ENCODE measurements around the gene ARHGAP5. TPM values are rescaled to one million over a fixed set of nuclear protein-coding genes. Genes with fewer than 3 reads are reported as not detected.

The ARHGAP5 gene
- total and polyA plus RNA-seq, 2 donors (not counting 3 experiments of a cell fraction or from before 2014, with no cell fraction given), result 4.3 to 36.2 TPM

DNA sequence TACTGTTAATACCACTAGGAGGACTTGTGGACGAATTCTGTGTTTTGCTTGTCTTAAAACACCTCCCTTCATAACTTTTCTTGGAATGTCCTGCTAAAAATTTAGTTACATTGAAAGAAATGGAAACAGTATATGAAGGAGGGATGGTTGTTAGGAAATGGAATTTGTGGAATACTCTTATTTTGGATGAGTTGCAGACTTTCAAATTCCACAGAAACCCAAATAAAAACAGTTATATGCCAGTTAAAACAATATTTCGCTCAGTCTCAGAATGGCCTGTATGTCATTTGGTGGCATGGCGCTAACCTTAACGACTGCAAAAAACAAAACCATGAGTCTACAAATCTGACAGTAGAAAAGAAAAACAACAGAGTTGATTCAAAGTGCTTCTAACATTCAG lies 12.2 kb upstream of the ARHGAP5 start:
- dilution Hi-C loops (cut with MboI; ENCODE audit: extremely low pct_ligation_motif_present, low sequenced_read_pairs) (no loop called here), intact Hi-C loops (cut with micrococcal nuclease) (no loop called here)
- POLR2A ChIA-PET, result no interaction called here
- BruUV-seq (replicated peaks), result no TSS peak
- Histone ChIP-seq H3K36me3 (ENCODE audit: control insufficient read depth in 2 of 2, extremely low read depth in 1 of 2, insufficient read depth in 2 of 2, low read length in 2 of 2) (no peaks in the 10 kb centered on the region), H3K79me2 (ENCODE audit: control insufficient read depth, insufficient read depth, low read length) (no peaks in the 10 kb centered on the region), H3K27me3 (ENCODE audit: control insufficient read depth in 2 of 2, insufficient read depth in 2 of 2, low read length in 2 of 2) (peaks cover 0 to 6% of the 10 kb centered on the region in 2 experiments), H3K9ac (replicated peaks; ENCODE audit: extremely low read depth, insufficient read depth, low read length) (no peak overlapping the region), H3K9me1 (replicated peaks; ENCODE audit: control insufficient read depth, extremely low read depth, insufficient read depth, low read length) (no peaks in the 10 kb centered on the region), H3K4me2 (ENCODE audit: insufficient read depth, low read length) (no peak overlapping the region), H3K9me3 (replicated peaks; ENCODE audit: control insufficient read depth, insufficient read depth, low read length) (no peaks in the 10 kb centered on the region), H2AFZ (ENCODE audit: low read depth, low read length) (no peak overlapping the region), H3K4me3 (replicated peaks in 1 of 3; ENCODE audit: insufficient read depth in 1 of 3, low read depth in 1 of 3, low read length in 3 of 3) (no peak overlapping the region), H4K20me1 (replicated peaks; ENCODE audit: control insufficient read depth, extremely low read depth, insufficient read depth, low read length) (no peaks in the 10 kb centered on the region), H3K4me1 (ENCODE audit: control insufficient read depth, extremely low read depth, insufficient read depth, low read length) (no peaks in the 10 kb centered on the region), H3K27ac (ENCODE audit: insufficient read depth, low read depth, low read length) (no peak overlapping the region)
- CTCF ChIA-PET, result interaction anchor here (0.6 to 9.7 kb wide), 4 partner anchors 8 to 455 kb away, joined by 3 to 151 read pairs (median 4); no protein-coding TSS in a partner anchor
- TF ChIP-seq, protein P1, sequence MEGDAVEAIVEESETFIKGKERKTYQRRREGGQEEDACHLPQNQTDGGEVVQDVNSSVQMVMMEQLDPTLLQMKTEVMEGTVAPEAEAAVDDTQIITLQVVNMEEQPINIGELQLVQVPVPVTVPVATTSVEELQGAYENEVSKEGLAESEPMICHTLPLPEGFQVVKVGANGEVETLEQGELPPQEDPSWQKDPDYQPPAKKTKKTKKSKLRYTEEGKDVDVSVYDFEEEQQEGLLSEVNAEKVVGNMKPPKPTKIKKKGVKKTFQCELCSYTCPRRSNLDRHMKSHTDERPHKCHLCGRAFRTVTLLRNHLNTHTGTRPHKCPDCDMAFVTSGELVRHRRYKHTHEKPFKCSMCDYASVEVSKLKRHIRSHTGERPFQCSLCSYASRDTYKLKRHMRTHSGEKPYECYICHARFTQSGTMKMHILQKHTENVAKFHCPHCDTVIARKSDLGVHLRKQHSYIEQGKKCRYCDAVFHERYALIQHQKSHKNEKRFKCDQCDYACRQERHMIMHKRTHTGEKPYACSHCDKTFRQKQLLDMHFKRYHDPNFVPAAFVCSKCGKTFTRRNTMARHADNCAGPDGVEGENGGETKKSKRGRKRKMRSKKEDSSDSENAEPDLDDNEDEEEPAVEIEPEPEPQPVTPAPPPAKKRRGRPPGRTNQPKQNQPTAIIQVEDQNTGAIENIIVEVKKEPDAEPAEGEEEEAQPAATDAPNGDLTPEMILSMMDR (IDR thresholded peaks at IDR 0.05; ENCODE audit: extremely low read depth in 1 of 2, insufficient read depth in 1 of 2, low read depth in 1 of 2, low read length in 2 of 2), result no peak
- TF ChIP-seq POLR2AphosphoS5 (IDR thresholded peaks at IDR 0.05; ENCODE audit: insufficient read depth, low read depth, low read length), result no peak
- TF ChIP-seq JUN (IDR thresholded peaks at IDR 0.05; ENCODE audit: borderline replicate concordance, insufficient read depth, insufficient read length, low read depth), result no peak
- TF ChIP-seq FOS (IDR thresholded peaks at IDR 0.05; ENCODE audit: borderline replicate concordance, insufficient read depth, low read length), result no peak
- TF ChIP-seq POLR2A (IDR thresholded peaks at IDR 0.05; ENCODE audit: low read depth, low read length), result no peak
- no peak for TF ChIP-seq EZH2 (IDR thresholded peaks at IDR 0.05; ENCODE audit: borderline replicate concordance, low read depth, low read length, severe bottlenecking)
- no peak for TF ChIP-seq MYC (IDR thresholded peaks at IDR 0.05; ENCODE audit: low read depth, low read length)
- TF ChIP-seq, protein P2, sequence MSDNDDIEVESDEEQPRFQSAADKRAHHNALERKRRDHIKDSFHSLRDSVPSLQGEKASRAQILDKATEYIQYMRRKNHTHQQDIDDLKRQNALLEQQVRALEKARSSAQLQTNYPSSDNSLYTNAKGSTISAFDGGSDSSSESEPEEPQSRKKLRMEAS (IDR thresholded peaks at IDR 0.05; ENCODE audit: insufficient read depth, insufficient read length), result no peak
- TF ChIP-seq GATA2 (IDR thresholded peaks at IDR 0.05; ENCODE audit: insufficient read depth, insufficient read length, low read depth, low read length), result no peak
- FAIRE-seq (no peak), DNase-seq (ENCODE audit: low read depth, low spot score) (no peak)
